Activated CD4-positive, alpha-beta T cell treated with anti-CD3 and anti-CD28 coated beads for 4 hours (primary cell): ENCODE results near the gene GPR156.

Experiments used
- DNase-seq, 2 donors: peaks; one replicate each; pipeline ENCODE4 v3.0.0-alpha.2; 2020

GPR156 gene

DNA sequence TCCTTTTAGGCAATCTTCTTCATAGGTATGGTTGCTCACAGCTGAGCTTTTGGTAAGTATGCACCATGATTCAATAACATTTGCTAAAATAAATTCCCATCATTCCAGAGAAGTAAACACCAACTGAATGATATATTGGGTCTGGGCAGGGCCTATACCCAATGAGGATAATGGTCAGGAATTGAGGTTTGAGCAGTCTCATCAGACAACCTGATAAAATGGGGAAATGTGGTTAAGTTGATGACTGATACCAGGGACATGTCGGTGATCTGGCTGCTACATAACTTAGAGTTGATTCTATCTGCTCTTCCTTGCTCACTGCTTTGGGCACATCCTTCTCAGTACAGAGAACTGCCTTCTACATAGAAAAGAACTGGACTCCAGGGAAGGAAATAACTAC, 92.9 kb downstream of the GPR156 start:
- DNase-seq = no peak

GRCh38 chr3:120182613-120183511, 102.2 kb downstream of the GPR156 start:
- no peak for DNase-seq

GRCh38 chr3:120181632-120182031, 103.4 kb downstream of the GPR156 start:
- no peak for DNase-seq

- DNase-seq = no peak
Measured at GRCh38 chr3:120180731-120181412, 104.2 kb downstream of the GPR156 start.

DNA sequence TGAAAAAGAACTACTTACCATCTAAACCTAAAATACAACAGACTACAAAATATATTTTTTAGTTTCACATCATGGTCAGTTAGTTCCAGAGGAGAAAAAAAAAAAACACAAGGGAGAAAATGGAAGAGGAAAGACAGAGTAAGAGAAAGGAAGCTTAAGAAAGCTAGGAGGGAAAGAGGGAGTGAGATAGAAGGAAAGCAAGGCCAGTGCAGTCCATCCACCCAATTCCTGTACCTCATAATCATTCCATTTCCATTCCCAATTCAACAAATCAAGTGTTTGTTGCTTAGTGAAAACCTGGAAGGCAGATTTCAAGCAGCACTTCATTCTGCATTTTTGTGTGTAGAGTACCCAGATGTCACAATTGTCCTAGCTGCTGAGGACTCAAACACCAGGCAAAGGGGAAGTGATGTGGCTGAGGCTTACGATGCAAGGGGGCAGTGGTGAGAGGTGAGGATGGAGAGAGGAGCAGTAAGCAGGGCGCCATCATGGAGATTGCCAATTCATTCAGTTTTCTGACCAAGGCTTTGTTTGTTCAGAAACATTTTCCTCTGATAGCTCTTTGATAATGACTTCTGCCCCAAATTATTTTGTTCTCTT, 107.2 kb downstream of the GPR156 start:
- no peak for DNase-seq

GRCh38 chr3:120177151-120177550, 107.9 kb downstream of the GPR156 start:
- no peak for DNase-seq

DNA sequence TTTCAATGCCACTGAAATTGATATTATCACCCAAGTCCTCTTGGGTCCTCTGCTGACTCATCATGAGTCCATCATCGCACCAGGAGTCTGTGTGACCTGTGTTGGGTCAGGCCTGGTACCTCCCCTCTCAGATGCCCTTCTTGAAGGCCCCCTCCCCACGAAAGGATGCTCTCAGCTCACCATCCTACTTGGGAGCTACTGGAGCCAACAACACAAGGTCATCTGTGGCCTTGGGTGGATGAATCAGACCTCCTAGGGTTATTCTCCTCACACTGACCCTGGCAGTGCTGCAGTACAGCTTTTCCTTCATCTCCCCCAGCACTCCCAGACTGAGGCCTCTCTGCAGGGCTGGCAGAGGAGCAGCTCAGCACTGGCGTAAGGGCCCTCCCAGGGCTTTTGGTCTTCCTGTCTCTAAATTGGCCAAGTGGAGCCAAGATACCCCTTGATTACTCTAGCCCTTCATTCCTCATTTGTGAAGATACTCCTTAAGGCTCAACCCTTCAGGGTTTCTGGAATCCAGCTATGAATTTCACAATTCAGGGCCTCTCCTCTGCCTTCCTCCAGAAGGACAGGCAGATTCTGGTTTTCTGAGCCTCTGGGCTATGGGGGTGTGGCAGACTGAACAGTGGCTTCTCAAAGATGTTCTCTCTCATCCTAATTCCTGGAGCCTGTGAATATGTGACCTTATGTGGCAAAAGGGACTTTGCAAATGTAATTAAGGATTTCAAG, 110.0 kb downstream of the GPR156 start:
- DNase-seq = no peak

- no peak for DNase-seq
Measured at GRCh38 chr3:120173056-120173675, 111.9 kb downstream of the GPR156 start.

DNA sequence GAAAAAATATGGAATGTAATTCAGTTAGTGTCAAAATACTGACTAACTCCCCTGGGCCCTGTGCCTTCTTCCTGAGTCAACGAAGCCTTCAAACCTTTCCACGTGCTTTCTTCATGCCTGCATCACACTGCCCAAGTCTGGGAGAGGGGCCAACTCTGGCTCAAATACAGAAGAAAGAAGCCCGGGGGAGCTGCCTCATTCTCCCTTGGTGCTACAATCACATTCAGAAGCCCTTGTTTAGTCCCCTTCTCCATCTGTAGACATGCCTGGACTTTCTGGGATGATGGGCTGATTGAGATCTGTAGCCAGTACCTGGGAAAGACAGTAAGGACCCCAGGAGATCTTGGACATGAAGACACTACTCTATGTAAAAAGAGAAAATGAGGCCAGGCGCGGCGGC, 113.0 kb downstream of the GPR156 start:
- DNase-seq = no peak

DNA sequence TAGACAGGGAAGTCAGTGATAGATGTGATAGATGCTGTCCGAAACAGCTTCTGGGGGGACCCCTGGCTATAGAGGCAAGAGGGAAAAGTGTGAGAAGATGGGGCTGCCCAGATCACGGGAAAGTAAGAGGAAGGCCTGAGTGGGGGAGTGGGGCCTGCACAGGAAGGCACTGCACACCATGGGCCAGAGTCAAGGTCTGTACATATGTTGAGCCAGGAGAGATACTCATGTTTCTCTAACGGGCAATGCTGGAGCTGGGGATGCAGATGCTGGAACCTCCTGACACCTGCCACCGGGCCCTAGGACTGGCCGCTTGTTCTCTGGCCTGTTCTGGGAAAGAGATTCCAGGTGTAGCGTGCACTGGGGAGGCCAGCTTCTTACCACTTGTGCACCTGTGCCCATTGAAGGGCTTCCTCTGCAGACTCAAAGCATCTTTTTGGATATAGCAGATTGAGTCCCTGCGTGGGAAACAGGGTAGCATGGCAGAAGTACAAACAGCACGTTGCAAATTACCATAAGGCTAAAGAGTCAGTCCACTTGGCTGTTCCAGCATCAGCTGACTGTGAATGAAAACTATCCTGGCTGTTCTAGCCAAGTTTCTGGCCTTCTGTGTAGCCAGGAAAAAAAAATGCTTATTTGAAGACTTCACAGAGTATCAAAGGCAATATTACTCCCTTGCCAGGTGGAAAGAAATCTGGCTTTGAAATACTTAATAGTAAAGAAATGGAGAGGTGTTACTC, 113.7 kb downstream of the GPR156 start:
- no peak for DNase-seq

DNA sequence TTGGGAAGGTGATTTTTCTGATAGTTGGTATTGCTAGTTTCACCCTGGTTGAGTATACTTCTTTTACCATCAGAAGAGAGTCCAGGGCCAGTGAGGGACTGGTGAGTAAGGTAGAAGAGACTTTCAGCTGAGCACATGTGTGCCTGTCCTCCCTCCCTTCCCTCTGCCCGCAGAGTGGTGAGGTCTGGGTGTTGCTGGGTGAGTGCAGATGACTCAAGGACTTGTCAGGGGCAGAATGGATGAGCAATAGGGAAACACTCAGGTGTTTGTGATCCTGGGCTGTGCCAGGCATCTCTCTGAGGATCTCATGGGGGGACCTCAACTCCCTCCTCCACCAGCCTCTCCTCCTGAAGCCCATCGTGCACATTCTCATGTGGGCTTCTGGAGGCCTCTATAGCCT, 114.8 kb downstream of the GPR156 start:
- no peak for DNase-seq

DNA sequence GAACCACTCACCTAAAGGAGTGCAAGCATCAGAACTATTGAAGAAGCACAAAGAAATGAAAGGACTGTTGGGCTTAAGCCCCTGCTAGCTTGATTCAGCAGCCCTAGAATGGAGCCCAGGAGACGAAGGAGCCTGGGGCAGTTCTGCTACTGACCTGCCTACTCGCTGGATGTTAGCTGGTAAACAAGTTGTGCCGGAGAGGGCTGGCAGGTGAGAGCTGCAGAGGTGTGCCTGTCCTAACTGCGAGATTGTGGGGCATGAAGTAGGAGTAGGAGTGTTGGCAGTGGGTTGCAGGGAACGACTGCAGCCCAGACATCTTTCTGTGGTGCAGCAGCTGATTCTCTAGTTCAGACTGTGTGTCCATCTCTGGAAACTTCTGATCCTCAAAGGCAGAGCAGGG, 115.6 kb downstream of the GPR156 start:
- no peak for DNase-seq

- no peak for DNase-seq
Measured at GRCh38 chr3:120168611-120169010, 116.4 kb downstream of the GPR156 start.

GRCh38 chr3:120168038-120168437, 117.0 kb downstream of the GPR156 start:
- no peak for DNase-seq

- no peak for DNase-seq
Measured at GRCh38 chr3:120167488-120167887, 117.5 kb downstream of the GPR156 start.

DNA sequence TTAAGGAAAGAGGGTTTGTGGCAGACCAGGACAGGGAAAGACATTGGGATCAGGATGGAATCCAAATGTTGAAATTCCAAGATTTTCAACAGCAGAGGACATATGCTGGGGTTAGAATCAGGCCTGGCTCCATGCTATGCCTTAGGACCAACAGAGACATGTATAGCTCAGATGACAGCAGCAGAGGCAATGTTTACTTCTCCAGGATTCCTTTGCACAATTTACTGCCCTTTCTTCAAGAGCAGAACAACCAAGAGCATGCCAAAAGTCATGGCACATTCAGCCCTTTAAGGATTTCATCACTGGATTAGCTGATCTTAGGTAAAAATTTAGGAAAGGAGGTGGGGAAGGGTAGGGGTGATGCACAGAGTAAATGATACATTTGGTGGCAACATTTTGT, 121.2 kb downstream of the GPR156 start:
- no peak for DNase-seq

GRCh38 chr3:120163026-120163425, 122.0 kb downstream of the GPR156 start:
- no peak for DNase-seq

GRCh38 chr3:120162400-120162799, 122.6 kb downstream of the GPR156 start:
- DNase-seq = no peak

GRCh38 chr3:120161902-120162301, 123.1 kb downstream of the GPR156 start:
- DNase-seq = no peak

GRCh38 chr3:120160050-120160449, 125.0 kb downstream of the GPR156 start:
- no peak for DNase-seq

- DNase-seq = no peak
Measured at GRCh38 chr3:120157681-120158080, 127.3 kb downstream of the GPR156 start.

DNA sequence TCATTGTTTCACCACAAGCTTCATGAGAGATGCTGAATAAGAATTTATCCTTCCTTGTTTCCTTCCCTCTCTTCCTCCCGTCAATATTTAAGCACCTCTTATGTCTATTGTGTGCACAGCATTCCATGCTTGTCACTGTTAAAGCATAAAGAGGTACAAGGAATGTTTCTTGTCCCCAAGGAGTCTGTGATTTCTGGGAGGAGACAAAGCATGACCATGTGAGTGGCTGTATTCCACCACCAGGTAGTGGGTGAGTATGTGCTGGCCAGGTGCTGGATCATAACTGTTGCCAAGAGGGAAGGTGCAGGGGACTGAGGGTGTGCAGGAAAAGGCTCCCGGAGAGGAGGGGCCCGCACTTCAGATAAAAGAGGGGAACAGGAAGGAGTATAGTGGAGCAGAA, 127.9 kb downstream of the GPR156 start:
- no peak for DNase-seq
